HG03139 (cell line): Measurements from ENCODE around the gene CRIP1.

Experiments used
- ATAC-seq: cut with Tn5 transposase; IDR thresholded peaks from one replicate; pipeline ENCODE4 v1.9.1; 2021; ENCODE audit not compliant: unreplicated experiment

The CRIP1 gene

GRCh38 chr14:105469456-105470349 is 17.0 kb upstream of the CRIP1 start:
- no peak for ATAC-seq

GRCh38 chr14:105470350-105471296 is 16.1 kb upstream of the CRIP1 start:
- no peak for ATAC-seq

GRCh38 chr14:105471297-105471821 is 15.3 kb upstream of the CRIP1 start:
- ATAC-seq: no peak

GRCh38 chr14:105471823-105472485 is 14.7 kb upstream of the CRIP1 start:
- no peak for ATAC-seq

DNA sequence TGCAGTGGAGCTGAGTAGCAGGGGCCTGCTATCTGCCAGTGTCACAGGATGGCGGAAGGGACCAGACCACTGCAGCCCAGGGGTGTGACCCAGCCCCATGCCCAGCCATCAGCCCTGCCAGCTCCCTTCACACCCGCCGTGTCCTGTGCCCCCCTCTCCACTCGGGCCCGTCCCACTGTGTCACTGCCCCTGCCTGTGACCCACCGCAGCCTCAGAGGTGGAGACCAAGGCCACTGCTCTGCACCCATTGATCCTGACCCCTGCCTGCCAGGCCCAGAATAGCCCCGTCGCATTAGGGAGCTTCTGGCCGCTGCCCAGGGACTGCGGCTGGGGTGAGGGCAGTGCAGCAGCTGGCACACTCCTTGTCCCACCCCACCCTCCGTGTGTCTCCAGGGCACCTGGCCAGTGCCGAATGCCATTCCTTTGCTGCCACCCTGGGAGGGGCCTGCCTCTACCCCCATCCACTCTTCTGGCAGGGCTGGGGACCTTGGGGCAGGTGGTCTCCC is 14.1 kb upstream of the CRIP1 start:
- no peak for ATAC-seq

GRCh38 chr14:105473033-105473676 is 13.5 kb upstream of the CRIP1 start:
- no peak for ATAC-seq

- ATAC-seq: no peak
Measured at GRCh38 chr14:105473677-105474482, 12.8 kb upstream of the CRIP1 start.

GRCh38 chr14:105474483-105475268 is 12.0 kb upstream of the CRIP1 start, which contains the start of gene CRIP2:
Gene CRIP2, plus strand, starts transcription at chr14:105474821. Its CDS starts 42 bp downstream, at chr14:105474863.
- no peak for ATAC-seq

DNA sequence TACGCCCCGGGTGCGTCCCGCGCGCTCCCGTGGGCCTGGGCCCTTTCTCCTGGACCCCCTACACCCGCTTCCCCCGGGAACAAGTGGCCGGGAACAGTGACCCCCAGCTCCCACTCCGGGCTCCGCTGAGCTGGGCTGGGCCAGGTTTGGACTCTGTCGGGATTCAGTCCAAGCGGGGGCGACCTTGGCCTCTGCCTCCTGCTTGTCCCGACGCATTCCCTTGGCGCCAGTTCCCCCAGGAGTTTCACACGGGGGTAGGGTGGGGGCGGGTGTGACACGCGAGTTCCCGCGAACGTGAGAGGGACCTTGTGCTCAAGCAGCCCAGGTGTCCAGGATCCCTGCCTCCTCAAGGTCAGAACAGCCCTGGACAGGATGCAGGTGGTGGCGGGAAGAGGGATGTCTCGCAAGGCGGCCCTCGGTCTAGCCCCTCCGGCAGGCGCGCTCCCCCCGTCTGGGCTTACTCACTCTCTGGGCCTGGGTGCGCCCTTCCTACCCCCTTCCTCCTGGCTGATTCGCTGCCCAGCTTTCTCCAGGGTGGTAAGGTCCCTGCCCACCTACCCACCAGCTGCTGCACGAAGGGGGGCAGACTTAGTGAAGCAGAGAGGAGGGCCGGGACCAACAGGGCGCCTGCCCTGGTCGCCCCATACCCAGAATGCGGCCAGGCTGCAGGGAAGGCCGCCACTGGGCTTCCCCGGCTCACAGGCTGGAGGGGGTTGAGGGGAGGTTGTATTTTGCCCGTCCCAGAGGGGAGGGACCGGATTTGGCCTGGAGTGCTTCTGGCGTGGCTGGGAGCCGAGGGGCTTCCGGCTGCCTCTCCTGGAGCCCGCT is 11.2 kb upstream of the CRIP1 start:
- no peak for ATAC-seq

DNA sequence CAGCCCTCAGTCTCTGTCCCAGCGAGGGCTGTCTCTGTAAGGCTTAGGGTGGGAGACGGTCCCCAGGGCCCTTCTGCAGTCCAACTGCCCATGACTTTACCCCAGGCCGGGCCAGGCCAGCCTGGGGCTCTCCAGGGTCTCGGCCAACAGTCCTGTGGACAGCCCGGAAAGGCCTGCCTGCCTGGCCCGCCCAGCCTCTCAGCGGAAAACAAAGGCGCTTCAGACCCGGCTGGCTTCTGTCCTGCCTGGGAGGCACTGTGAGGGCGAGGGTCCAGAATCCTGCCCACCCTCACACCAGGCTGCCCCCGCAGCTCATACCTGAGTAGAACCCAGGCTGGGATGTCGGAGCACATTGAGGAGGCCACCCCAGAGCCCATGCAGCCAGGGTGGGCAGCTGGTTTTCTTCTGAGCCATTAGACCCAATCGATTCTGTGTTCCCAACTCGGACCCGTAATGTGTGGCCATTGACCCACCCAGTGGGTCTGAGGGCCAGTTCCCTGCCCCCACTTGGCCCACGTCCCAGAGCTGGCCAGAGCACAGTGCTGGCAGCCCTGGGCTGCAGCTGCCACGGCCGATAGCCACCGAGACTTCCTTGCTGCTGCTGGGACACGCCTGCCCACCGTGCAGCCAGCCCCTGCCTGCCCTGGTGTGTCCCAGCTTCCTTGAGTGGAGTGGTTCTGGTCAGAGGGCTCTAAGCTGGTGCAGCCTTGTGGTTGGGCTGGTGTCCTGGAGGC is 10.4 kb upstream of the CRIP1 start:
- ATAC-seq: no peak

DNA sequence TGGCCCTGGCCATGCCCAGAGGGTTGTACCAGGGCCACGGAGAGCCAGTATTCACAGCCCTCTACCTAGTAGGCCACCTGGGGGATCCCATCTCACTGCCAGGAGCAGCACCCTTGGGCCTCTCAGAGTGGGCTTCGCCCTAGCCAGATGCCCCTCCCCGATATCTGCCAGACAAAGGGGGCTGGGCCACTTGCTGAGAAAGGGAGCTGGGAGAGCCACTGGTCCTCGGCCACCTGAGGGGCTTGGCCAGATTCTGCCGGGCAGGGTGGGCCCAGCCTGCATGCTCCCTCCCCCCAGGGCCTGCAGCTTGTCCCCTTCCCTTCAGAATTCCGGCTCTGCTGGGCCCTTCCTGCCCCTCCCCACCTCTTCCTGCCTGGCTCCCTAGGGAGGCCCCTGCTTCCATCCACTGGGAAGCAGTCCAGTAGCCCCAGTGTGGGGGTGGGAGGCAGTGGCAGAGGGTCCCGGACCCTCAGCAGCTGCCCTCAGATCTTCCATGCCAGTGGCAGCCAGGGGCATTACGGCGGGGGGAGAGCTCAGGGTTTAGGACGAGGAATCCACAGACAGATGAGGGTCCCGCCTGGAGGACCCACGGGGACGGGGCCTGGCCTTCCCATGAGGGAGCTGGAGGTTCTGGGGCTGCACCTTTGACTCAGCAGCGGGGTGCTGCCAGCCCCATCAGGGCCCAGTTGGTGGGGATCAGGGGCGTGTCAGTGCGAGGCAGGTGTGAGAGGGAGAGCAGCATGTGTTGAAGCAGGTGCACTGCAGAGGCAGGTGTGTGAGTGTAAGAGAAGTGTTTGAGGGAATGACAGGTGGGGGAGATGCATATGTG is 9.6 kb upstream of the CRIP1 start:
- ATAC-seq: no peak

DNA sequence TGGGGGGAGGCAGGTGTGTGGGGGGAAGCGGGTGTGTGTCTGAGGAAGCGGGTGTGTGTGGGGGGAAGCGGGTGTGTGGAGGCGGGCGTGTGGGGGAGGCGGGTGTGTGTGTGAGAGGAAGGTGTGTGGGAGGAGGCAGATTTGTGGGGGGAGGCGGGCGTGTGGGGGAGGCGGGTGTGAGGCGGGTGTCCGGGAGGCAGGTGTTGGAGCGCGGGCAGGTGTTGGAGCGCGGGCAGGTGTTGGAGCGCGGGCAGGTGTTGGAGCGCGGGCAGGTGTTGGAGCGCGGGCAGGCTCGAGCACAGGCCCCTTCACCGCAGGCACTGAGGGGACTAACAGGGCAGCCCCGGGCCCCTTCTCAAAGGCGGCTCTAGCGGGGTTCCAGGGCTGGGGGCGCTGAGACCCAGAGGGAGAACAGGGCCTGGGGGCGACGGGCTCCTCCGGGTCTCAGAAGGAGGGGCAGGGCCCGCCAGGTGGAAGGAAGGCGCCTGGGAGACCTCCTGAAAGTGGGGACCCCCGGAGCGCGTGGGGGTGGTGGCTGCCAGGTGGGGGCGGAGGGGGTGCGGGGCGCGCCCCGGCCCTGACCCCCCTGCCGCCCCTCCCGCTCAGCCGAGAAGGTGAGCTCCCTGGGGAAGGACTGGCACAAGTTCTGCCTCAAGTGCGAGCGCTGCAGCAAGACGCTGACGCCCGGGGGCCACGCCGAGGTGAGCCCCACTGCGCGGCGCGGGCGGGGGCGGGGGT is 8.9 kb upstream of the CRIP1 start:
- ATAC-seq: no peak

- no peak for ATAC-seq
Measured at GRCh38 chr14:105478398-105479251, 8.1 kb upstream of the CRIP1 start.

DNA sequence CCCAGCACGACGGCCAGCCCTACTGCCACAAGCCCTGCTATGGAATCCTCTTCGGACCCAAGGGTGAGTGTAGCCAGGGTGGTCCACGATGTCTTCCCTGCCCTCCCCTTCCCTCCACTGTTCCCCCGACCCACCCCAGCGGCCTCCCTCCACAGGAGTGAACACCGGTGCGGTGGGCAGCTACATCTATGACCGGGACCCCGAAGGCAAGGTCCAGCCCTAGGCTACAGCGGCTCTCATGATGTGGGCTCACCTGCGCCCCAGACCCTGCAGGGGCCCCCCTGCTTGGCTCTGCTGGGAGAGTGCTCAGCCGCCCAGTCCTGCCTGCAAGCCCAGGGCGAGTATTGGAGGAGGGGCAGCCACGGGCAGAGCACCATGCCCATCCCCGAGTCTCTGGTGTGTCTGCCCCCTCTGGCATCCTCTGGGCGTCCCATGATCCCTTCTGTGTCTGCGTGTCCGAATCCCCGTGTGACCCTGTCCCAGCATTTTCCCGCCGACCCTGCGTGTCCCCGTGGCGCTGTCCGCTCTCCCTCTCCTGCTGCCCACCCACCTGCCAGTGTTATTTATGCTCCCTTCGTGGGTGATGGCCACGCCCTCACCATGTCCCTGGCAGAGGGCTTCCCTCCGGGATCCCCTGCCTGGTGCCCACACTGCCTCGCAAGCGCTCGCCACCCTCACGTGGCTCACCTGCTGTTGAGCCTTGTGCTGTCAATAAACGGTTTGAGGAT is 7.1 kb upstream of the CRIP1 start:
- no peak for ATAC-seq
